ENCODE data around the gene SULT1B1. TPM values are rescaled to one million over a fixed set of nuclear protein-coding genes. Genes with fewer than 3 reads are reported as not detected.

SULT1B1 gene
- total RNA-seq, 1 experiment from 2014 or later = 0.04 TPM

DNA sequence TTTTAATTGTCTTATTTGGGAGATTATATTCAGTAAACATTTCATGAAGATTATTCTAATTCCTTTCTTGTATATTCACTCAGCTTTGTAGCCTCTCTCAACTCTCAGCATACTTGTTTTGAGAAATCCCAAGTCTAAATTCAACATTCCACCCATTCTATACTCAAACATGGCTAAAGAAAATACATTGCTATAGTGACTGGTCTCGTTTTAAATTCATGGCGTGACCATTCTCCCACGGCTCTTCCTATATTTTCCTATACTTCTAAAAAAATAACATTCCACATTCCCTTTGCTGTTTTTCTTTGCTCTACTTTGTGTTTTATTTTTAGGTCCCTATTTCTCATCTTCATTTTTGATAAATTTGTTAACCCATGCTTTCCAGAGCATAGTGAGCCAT is 58.2 kb downstream of the SULT1B1 start:
- Mint-ChIP-seq H3K27ac (no peak overlapping the region), H3K27me3 (ENCODE audit: low read depth) (no peaks in the 10 kb centered on the region), H3K4me1 (no peaks in the 10 kb centered on the region), H3K36me3 (no peaks in the 10 kb centered on the region), H3K4me3 (no peak overlapping the region), H3K9me3 (peaks cover 14% of the 10 kb centered on the region)
- ATAC-seq = no peak
- DNase-seq (ENCODE audit: low spot score) = no peak
- CTCF ChIA-PET = no interaction called here
- TF ChIP-seq ELF4 (CRISPR knock-in tag; IDR thresholded peaks at IDR 0.05; ENCODE audit: low read depth) (no peak), RELA (CRISPR knock-in tag; IDR thresholded peaks at IDR 0.05; ENCODE audit: borderline replicate concordance) (no peak), FOXP4 (CRISPR knock-in tag; IDR thresholded peaks at IDR 0.05) (no peak), OVOL2 (CRISPR knock-in tag; IDR thresholded peaks at IDR 0.05; ENCODE audit: borderline replicate concordance) (no peak), MYBL2 (CRISPR knock-in tag; IDR thresholded peaks at IDR 0.05) (no peak), ZNF281 (CRISPR knock-in tag; IDR thresholded peaks at IDR 0.05) (no peak)
- TF ChIP-seq, protein P1, sequence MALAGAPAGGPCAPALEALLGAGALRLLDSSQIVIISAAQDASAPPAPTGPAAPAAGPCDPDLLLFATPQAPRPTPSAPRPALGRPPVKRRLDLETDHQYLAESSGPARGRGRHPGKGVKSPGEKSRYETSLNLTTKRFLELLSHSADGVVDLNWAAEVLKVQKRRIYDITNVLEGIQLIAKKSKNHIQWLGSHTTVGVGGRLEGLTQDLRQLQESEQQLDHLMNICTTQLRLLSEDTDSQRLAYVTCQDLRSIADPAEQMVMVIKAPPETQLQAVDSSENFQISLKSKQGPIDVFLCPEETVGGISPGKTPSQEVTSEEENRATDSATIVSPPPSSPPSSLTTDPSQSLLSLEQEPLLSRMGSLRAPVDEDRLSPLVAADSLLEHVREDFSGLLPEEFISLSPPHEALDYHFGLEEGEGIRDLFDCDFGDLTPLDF (CRISPR knock-in tag; IDR thresholded peaks at IDR 0.05) = no peak
- TF ChIP-seq, protein P2, sequence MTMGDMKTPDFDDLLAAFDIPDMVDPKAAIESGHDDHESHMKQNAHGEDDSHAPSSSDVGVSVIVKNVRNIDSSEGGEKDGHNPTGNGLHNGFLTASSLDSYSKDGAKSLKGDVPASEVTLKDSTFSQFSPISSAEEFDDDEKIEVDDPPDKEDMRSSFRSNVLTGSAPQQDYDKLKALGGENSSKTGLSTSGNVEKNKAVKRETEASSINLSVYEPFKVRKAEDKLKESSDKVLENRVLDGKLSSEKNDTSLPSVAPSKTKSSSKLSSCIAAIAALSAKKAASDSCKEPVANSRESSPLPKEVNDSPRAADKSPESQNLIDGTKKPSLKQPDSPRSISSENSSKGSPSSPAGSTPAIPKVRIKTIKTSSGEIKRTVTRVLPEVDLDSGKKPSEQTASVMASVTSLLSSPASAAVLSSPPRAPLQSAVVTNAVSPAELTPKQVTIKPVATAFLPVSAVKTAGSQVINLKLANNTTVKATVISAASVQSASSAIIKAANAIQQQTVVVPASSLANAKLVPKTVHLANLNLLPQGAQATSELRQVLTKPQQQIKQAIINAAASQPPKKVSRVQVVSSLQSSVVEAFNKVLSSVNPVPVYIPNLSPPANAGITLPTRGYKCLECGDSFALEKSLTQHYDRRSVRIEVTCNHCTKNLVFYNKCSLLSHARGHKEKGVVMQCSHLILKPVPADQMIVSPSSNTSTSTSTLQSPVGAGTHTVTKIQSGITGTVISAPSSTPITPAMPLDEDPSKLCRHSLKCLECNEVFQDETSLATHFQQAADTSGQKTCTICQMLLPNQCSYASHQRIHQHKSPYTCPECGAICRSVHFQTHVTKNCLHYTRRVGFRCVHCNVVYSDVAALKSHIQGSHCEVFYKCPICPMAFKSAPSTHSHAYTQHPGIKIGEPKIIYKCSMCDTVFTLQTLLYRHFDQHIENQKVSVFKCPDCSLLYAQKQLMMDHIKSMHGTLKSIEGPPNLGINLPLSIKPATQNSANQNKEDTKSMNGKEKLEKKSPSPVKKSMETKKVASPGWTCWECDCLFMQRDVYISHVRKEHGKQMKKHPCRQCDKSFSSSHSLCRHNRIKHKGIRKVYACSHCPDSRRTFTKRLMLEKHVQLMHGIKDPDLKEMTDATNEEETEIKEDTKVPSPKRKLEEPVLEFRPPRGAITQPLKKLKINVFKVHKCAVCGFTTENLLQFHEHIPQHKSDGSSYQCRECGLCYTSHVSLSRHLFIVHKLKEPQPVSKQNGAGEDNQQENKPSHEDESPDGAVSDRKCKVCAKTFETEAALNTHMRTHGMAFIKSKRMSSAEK (CRISPR knock-in tag; IDR thresholded peaks at IDR 0.05; ENCODE audit: borderline replicate concordance) = no peak
- TF ChIP-seq, protein P3, sequence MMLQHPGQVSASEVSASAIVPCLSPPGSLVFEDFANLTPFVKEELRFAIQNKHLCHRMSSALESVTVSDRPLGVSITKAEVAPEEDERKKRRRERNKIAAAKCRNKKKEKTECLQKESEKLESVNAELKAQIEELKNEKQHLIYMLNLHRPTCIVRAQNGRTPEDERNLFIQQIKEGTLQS (CRISPR knock-in tag; conservative IDR thresholded peaks at IDR 0.05) = no peak
- POLR2A ChIA-PET = no interaction called here

DNA sequence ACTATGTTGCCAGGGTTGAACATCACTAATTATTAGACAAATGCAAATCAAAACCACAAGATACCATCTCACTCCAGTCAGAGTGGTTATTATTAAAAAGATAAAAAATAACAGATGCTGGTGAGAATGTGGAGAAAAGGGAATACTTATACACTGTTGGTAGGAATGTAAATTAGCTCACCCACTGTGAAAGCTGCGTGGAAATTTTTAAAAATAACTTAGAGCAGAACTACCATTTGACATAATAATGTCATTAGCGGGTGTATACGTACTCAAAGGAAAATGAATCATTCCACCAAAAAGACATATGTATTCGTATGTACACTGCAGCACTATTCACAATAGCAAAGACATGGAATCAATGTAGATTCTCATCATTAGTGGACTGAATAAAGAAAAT is 58.7 kb downstream of the SULT1B1 start:
- DNase-seq (ENCODE audit: low spot score) (no peak), ATAC-seq (no peak)
- Mint-ChIP-seq H3K27me3 (ENCODE audit: low read depth) (no peaks in the 10 kb centered on the region), H3K9me3 (peaks cover 11% of the 10 kb centered on the region), H3K27ac (no peak overlapping the region), H3K4me1 (no peaks in the 10 kb centered on the region), H3K4me3 (no peak overlapping the region), H3K36me3 (no peaks in the 10 kb centered on the region)
- no peak for TF ChIP-seq USF2 (CRISPR knock-in tag; IDR thresholded peaks at IDR 0.05)
- no peak for TF ChIP-seq ZNF219 (CRISPR knock-in tag; IDR thresholded peaks at IDR 0.05; ENCODE audit: borderline replicate concordance)
- no peak for TF ChIP-seq SOX15 (CRISPR knock-in tag; IDR thresholded peaks at IDR 0.05)
- no peak for TF ChIP-seq FOXJ3 (CRISPR knock-in tag; IDR thresholded peaks at IDR 0.05; ENCODE audit: borderline replicate concordance)
- CTCF ChIA-PET = no interaction called here
- POLR2A ChIA-PET = no interaction called here

Measured in WTC11 (cell line).